K562 (cell line): ENCODE measurements around the gene GNS. TPM values are rescaled to one million over a fixed set of nuclear protein-coding genes. Genes with fewer than 3 reads are reported as not detected.

ENCODE experiments used
- BRD4 ChIP-seq: fragments of 200-600 bp; sonication (generic); IDR thresholded peaks from 2 replicates; pipeline ENCODE4 v1.6.1; 2017; ENCODE audit warnings: inconsistent platforms
- CBX3 ChIP-seq, 2 experiments: IDR thresholded peaks; 1 replicate in 1 of 2; 2 replicates in 1 of 2; pipeline ENCODE4 v1.6.1; 2012; ENCODE audit warnings: inconsistent platforms in 2 of 2, low read length in 2 of 2, borderline replicate concordance in 1 of 2, control low read depth in 1 of 2
- CTBP1 ChIP-seq: fragments of 450-650 bp; IDR thresholded peaks from 2 replicates; pipeline ENCODE4 v1.6.1; 2016; ENCODE audit warnings: borderline replicate concordance
- DPF2 ChIP-seq: fragments of 450-650 bp; IDR thresholded peaks from 2 replicates; pipeline ENCODE4 v1.6.1; 2016
- EHMT2 ChIP-seq: fragments of 450-650 bp; IDR thresholded peaks from 2 replicates; pipeline ENCODE4 v1.6.1; 2018; ENCODE audit warnings: antibody characterized with exemption
- FOXA3 ChIP-seq, 2 experiments: fragments of 450-650 bp in 1 of 2; sonication (generic) in 1 of 2; formaldehyde crosslinking; IDR thresholded peaks in 1 of 2; conservative IDR thresholded peaks in 1 of 2; 2 replicates each; pipeline versions ENCODE4 v1.4.0 to v1.8.0; 2020 to 2022; ENCODE audit warnings: mild to moderate bottlenecking in 2 of 2, missing genetic modification reagents in 1 of 2
- HDAC8 ChIP-seq: fragments of 450-650 bp; IDR thresholded peaks from 2 replicates; pipeline ENCODE4 v1.6.1; 2016; ENCODE audit warnings: mild to moderate bottlenecking, missing genetic modification characterization, moderate library complexity, missing compliant biosample characterization
- HNRNPLL ChIP-seq: fragments of 200-400 bp; formaldehyde crosslinking; IDR thresholded peaks from 2 replicates; pipeline ENCODE4 v1.6.1; 2017; ENCODE audit warnings: low read length, low read depth, mild to moderate bottlenecking; ENCODE audit not compliant: poor library complexity, severe bottlenecking
- L3MBTL2 ChIP-seq: fragments of 450-650 bp; IDR thresholded peaks from 2 replicates; pipeline ENCODE4 v1.6.1; 2016; ENCODE audit warnings: mild to moderate bottlenecking, moderate library complexity
- NELFE ChIP-seq: IDR thresholded peaks from 2 replicates; pipeline ENCODE4 v1.6.1; 2011; ENCODE audit warnings: mild to moderate bottlenecking; ENCODE audit not compliant: insufficient read depth, insufficient read length
- SMARCA4 ChIP-seq: fragments of 450-650 bp; IDR thresholded peaks from 2 replicates; pipeline ENCODE4 v1.6.1; 2016
- ZBTB17 ChIP-seq: fragments of 450-650 bp; formaldehyde crosslinking; IDR thresholded peaks from 2 replicates; pipeline ENCODE4 v1.4.0; 2020; ENCODE audit warnings: mild to moderate bottlenecking
- ZC3H11A ChIP-seq: IDR thresholded peaks from 2 replicates; pipeline ENCODE4 v1.6.1; 2012; ENCODE audit warnings: low read depth, low read length, improper control_type of control experiment
- ZNF143 ChIP-seq: sonication (generic); formaldehyde crosslinking; IDR thresholded peaks from 2 replicates; pipeline ENCODE4 v1.9.0; 2022; ENCODE audit warnings: mild to moderate bottlenecking, missing genetic modification reagents
- ZNF311 ChIP-seq: fragments of 250-450 bp; sonication (Bioruptor Pico); IDR thresholded peaks from 2 replicates; pipeline ENCODE4 v1.4.0; 2020; ENCODE audit warnings: mild to moderate bottlenecking, moderate library complexity
- ZNF408 ChIP-seq: fragments of 250-450 bp; sonication (Bioruptor Pico); IDR thresholded peaks from 2 replicates; pipeline ENCODE4 v1.4.0; 2020; ENCODE audit warnings: low read depth, mild to moderate bottlenecking, moderate library complexity
- polyA plus RNA-seq, 8 experiments: library from polyadenylated mRNA; depleted of rRNA in 4 of 8; stranded (reverse) in 5 of 8; unstranded in 3 of 8; fragments of >200 nt; fragmentation: Nextera tagmentation in 2 of 8; fragmentation: Illumina TruSeq in 1 of 8; extraction: Ambion mirVana in 2 of 8; extraction: Trizol in 1 of 8; gene quantifications; 2 replicates each; pipeline versions ENCODE4 v1.2.1 to v1.2.3, GENCODE V29; 2011 to 2014; ENCODE audit warnings: inconsistent platforms in 1 of 8, missing spikeins in 1 of 8
- total RNA-seq, 7 experiments: library from RNA; depleted of rRNA in 6 of 7; stranded (reverse); fragments of >200 nt in 6 of 7; fragmentation: Illumina TruSeq in 2 of 7; extraction: Trizol in 2 of 7; gene quantifications; 2 replicates each; pipeline versions ENCODE4 v1.2.1 to v1.2.3, GENCODE V29; 2011 to 2021; ENCODE audit warnings: low replicate concordance in 1 of 7
- TF ChIP-seq, protein P1 (sequence below), 2 experiments: IDR thresholded peaks; 2 replicates each; pipeline ENCODE4 v1.6.1; 2011; ENCODE audit warnings: borderline replicate concordance in 1 of 2, control low read depth in 1 of 2, low read depth in 1 of 2, low read length in 1 of 2, mild to moderate bottlenecking in 1 of 2, mixed read lengths in 1 of 2, moderate library complexity in 1 of 2; ENCODE audit not compliant: insufficient read depth in 1 of 2, insufficient read length in 1 of 2, poor library complexity in 1 of 2, severe bottlenecking in 1 of 2; ENCODE audit errors: extremely low read depth in 1 of 2
- TF ChIP-seq, protein P2 (sequence below), 2 experiments: fragments of 250-450 bp in 1 of 2; fragments of 450-650 bp in 1 of 2; sonication (Bioruptor Pico) in 1 of 2; IDR thresholded peaks; 2 replicates each; pipeline versions ENCODE4 v1.6.1 to v1.8.0; 2016 to 2021; ENCODE audit warnings: mild to moderate bottlenecking in 2 of 2, moderate library complexity in 2 of 2, missing compliant biosample characterization in 1 of 2, missing genetic modification characterization in 1 of 2
- TF ChIP-seq, protein P3 (sequence below), 2 experiments: IDR thresholded peaks; 2 replicates each; pipeline ENCODE4 v1.6.1; 2012; ENCODE audit warnings: improper control_type of control experiment in 2 of 2, low read depth in 2 of 2, low read length in 2 of 2, borderline replicate concordance in 1 of 2
- TF ChIP-seq, protein P4 (sequence below): fragments of 450-650 bp; formaldehyde crosslinking; IDR thresholded peaks from 2 replicates; pipeline ENCODE4 v1.4.0; 2020; ENCODE audit warnings: mild to moderate bottlenecking, moderate library complexity
- TF ChIP-seq, protein P5 (sequence below): sonication (generic); formaldehyde crosslinking; IDR thresholded peaks from 2 replicates; pipeline ENCODE4 v1.8.0; 2022; ENCODE audit warnings: missing genetic modification reagents, mild to moderate bottlenecking, moderate library complexity, borderline replicate concordance

Gene GNS
- total and polyA plus RNA-seq, 9 of the 15 experiments (the other 6 are each of a cell fraction or from before 2014, with no cell fraction given) = 4.6 to 30.3 (median 18.9) TPM

DNA sequence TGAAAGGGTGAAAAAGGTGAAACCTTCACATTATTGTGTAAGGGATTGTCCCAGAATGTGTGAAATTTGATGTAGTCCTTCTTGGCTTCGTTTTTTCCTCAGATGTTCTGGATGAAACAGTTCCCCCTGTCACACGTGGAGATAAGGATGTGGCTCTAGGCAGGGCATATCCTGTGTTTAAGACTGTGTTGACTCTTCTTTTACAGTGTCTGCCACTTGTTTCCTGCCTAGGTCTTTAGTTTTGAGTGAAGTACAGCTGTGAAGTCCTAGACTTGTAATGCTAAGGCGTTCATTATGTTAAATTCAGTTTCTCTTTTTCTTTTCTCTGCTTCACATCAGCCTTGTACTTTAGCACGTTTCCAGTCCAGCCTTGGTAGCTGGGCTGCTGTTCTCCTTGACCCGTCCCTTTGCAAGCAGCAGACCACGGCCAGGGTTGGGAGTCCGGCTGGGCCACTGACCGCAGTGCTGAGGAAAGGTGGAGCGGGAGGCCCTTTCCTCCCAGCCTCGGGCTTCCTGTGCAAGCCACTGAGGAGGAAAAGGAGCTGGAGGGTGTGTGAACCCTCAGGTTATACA is 89.8 kb downstream of the GNS start (continued):
- TF ChIP-seq ZNF408 (CRISPR knock-in tag) = no peak
- TF ChIP-seq, protein P1, sequence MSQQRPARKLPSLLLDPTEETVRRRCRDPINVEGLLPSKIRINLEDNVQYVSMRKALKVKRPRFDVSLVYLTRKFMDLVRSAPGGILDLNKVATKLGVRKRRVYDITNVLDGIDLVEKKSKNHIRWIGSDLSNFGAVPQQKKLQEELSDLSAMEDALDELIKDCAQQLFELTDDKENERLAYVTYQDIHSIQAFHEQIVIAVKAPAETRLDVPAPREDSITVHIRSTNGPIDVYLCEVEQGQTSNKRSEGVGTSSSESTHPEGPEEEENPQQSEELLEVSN (IDR thresholded peaks at IDR 0.05; ENCODE audit: borderline replicate concordance in 1 of 2, extremely low read depth in 1 of 2, insufficient read depth in 1 of 2, insufficient read length in 1 of 2, low read depth in 1 of 2, low read length in 1 of 2, poor library complexity in 1 of 2, severe bottlenecking in 1 of 2) = peak; percentile 57 to 79
- 0 out of 2 replicates have a peak, but pooled peaks have one; percentile 27 for TF ChIP-seq DPF2
- TF ChIP-seq CBX3 (IDR thresholded peaks at IDR 0.05; ENCODE audit: borderline replicate concordance in 1 of 2, low read length in 2 of 2) = peak in 1 of 2 experiments; percentile 39; a peak in 1 of 3 replicates
- TF ChIP-seq EHMT2 = peak; percentile 24; the same call in 1 of the 2 replicates
- TF ChIP-seq FOXA3 (CRISPR knock-in tag; conservative IDR thresholded peaks at IDR 0.05 in 1 of 2, IDR thresholded peaks at IDR 0.05 in 1 of 2) = 0 out of 4 replicates have a peak, but pooled peaks of 1 of the 2 experiments have one; percentile 37
- no peak for TF ChIP-seq HNRNPLL
- TF ChIP-seq HDAC8 (tag) = 0 out of 2 replicates have a peak, but pooled peaks have one; percentile 58
- TF ChIP-seq, protein P2, sequence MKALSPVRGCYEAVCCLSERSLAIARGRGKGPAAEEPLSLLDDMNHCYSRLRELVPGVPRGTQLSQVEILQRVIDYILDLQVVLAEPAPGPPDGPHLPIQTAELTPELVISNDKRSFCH (CRISPR knock-in tag; IDR thresholded peaks at IDR 0.05) = no peak
- TF ChIP-seq, protein P2 (tag; IDR thresholded peaks at IDR 0.05) = peak; percentile 87; the same call in 1 of the 2 replicates
- TF ChIP-seq ZNF143 (CRISPR knock-in tag) = no peak
- TF ChIP-seq, protein P3, sequence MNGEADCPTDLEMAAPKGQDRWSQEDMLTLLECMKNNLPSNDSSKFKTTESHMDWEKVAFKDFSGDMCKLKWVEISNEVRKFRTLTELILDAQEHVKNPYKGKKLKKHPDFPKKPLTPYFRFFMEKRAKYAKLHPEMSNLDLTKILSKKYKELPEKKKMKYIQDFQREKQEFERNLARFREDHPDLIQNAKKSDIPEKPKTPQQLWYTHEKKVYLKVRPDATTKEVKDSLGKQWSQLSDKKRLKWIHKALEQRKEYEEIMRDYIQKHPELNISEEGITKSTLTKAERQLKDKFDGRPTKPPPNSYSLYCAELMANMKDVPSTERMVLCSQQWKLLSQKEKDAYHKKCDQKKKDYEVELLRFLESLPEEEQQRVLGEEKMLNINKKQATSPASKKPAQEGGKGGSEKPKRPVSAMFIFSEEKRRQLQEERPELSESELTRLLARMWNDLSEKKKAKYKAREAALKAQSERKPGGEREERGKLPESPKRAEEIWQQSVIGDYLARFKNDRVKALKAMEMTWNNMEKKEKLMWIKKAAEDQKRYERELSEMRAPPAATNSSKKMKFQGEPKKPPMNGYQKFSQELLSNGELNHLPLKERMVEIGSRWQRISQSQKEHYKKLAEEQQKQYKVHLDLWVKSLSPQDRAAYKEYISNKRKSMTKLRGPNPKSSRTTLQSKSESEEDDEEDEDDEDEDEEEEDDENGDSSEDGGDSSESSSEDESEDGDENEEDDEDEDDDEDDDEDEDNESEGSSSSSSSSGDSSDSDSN (IDR thresholded peaks at IDR 0.05; ENCODE audit: borderline replicate concordance in 1 of 2, low read depth in 2 of 2, low read length in 2 of 2) = peak; percentile 70 to 80; a peak in 2 of 4 replicates
- TF ChIP-seq, protein P4, sequence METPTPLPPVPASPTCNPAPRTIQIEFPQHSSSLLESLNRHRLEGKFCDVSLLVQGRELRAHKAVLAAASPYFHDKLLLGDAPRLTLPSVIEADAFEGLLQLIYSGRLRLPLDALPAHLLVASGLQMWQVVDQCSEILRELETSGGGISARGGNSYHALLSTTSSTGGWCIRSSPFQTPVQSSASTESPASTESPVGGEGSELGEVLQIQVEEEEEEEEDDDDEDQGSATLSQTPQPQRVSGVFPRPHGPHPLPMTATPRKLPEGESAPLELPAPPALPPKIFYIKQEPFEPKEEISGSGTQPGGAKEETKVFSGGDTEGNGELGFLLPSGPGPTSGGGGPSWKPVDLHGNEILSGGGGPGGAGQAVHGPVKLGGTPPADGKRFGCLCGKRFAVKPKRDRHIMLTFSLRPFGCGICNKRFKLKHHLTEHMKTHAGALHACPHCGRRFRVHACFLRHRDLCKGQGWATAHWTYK (CRISPR knock-in tag) = peak; percentile 81; the same call in 1 of the 2 replicates
- 0 out of 2 replicates have a peak, but pooled peaks have one; percentile 17 for TF ChIP-seq SMARCA4
- peak; percentile 78 for TF ChIP-seq ZNF311 (CRISPR knock-in tag)
- TF ChIP-seq BRD4 = no peak
- peak; percentile 31; the same call in 1 of the 2 replicates for TF ChIP-seq ZBTB17 (CRISPR knock-in tag)
- TF ChIP-seq NELFE = no peak
- peak; percentile 39; the same call in 1 of the 2 replicates for TF ChIP-seq CTBP1
- no peak for TF ChIP-seq ZC3H11A
- TF ChIP-seq L3MBTL2 = peak; percentile 98
- TF ChIP-seq, protein P5, sequence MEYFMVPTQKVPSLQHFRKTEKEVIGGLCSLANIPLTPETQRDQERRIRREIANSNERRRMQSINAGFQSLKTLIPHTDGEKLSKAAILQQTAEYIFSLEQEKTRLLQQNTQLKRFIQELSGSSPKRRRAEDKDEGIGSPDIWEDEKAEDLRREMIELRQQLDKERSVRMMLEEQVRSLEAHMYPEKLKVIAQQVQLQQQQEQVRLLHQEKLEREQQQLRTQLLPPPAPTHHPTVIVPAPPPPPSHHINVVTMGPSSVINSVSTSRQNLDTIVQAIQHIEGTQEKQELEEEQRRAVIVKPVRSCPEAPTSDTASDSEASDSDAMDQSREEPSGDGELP = peak; percentile 49; the same call in 1 of the 2 replicates
